ENCODE results near the gene KLF9. TPM values are rescaled to one million over a fixed set of nuclear protein-coding genes. Genes with fewer than 3 reads are reported as not detected.

Gene KLF9
- total and polyA plus RNA-seq, 4 experiments from 2014 or later: 1.3 to 20.6 (median 11.3) TPM

- H3K9me3 ChIP-seq (ENCODE audit: control insufficient read depth in 1 of 2, low read length in 2 of 2): no peaks in the 10 kb centered on the region
- peak overlapping the region in 2 of 7 donors; percentile 4 to 48 for H3K27ac Mint-ChIP-seq
- CTCF ChIA-PET (ENCODE audit: partially characterized antibody): interaction anchor here (1.4 to 3.9 kb wide), 3 partner anchors 63 to 246 kb away, joined by 3 to 21 read pairs (median 12); no protein-coding TSS in a partner anchor
- POLR2A ChIA-PET (ENCODE audit: partially characterized antibody): interaction anchor here (1.3 kb wide), 1 partner anchor 63 kb away, joined by 4 read pairs; no protein-coding TSS in a partner anchor
- peaks cover 4 to 9% of the 10 kb centered on the region in 2 donors for H3K36me3 Mint-ChIP-seq
- H3K27me3 ChIP-seq (ENCODE audit: insufficient read depth, low read length): no peaks in the 10 kb centered on the region
- H3K4me1 ChIP-seq (ENCODE audit: insufficient read depth, low read length): no peaks in the 10 kb centered on the region
- peaks cover 4% of the 10 kb centered on the region for H3K36me3 ChIP-seq (ENCODE audit: insufficient read depth, low read length)
- no peak overlapping the region for H3K4me3 ChIP-seq (ENCODE audit: low read length in 2 of 2)
- H3K4me3 Mint-ChIP-seq: no peak overlapping the region
- peaks cover 0 to 2% (median under 1%) of the 10 kb centered on the region in 4 donors for H3K4me1 Mint-ChIP-seq
- H3K9me3 Mint-ChIP-seq: no peaks in the 10 kb centered on the region
- H3K27me3 Mint-ChIP-seq: no peaks in the 10 kb centered on the region
- no peak for DNase-seq
- no peak overlapping the region for H3K27ac ChIP-seq (ENCODE audit: low read depth, low read length)
- intact Hi-C loops (cut with micrococcal nuclease): no loop called here
Measured at GRCh38 chr9:70355801-70356200, 58.7 kb downstream of the KLF9 start.

GRCh38 chr9:70352802-70353201 lies 61.7 kb downstream of the KLF9 start:
- POLR2A ChIA-PET (ENCODE audit: partially characterized antibody): interaction anchor here (1.8 kb wide), 1 partner anchor 250 kb away, joined by 5 read pairs; no protein-coding TSS in a partner anchor

GRCh38 chr9:70352356-70352755 lies 62.1 kb downstream of the KLF9 start:
- no peak overlapping the region for H3K27ac Mint-ChIP-seq
- H3K9me3 ChIP-seq (ENCODE audit: control insufficient read depth in 1 of 2, low read length in 2 of 2): no peaks in the 10 kb centered on the region
- peaks cover 12 to 28% of the 10 kb centered on the region in 2 donors for H3K36me3 Mint-ChIP-seq
- no peak for DNase-seq
- no peaks in the 10 kb centered on the region for H3K27me3 Mint-ChIP-seq
- H3K4me1 ChIP-seq (ENCODE audit: insufficient read depth, low read length): no peaks in the 10 kb centered on the region
- no peak overlapping the region for H3K4me3 Mint-ChIP-seq
- no peaks in the 10 kb centered on the region for H3K27me3 ChIP-seq (ENCODE audit: insufficient read depth, low read length)
- no peak overlapping the region for H3K27ac ChIP-seq (ENCODE audit: low read depth, low read length)
- H3K4me1 Mint-ChIP-seq: peaks cover 0 to 2% (median under 1%) of the 10 kb centered on the region in 4 donors
- CTCF ChIA-PET (ENCODE audit: partially characterized antibody): interaction anchor here (0.7 to 5.4 kb wide), 17 partner anchors 9 to 250 kb away, joined by 3 to 47 read pairs (median 3); no protein-coding TSS in a partner anchor
- no peak overlapping the region for H3K4me3 ChIP-seq (ENCODE audit: low read length in 2 of 2)
- no peaks in the 10 kb centered on the region for H3K9me3 Mint-ChIP-seq
- H3K36me3 ChIP-seq (ENCODE audit: insufficient read depth, low read length): peaks cover 12% of the 10 kb centered on the region
- intact Hi-C loops (cut with micrococcal nuclease): loop anchor here (2.0 to 5.0 kb wide), 2 partner anchors 45 to 58 kb away; no protein-coding TSS in a partner anchor
- POLR2A ChIA-PET (ENCODE audit: partially characterized antibody): interaction anchor here (1.2 to 1.8 kb wide), 2 partner anchors 58 to 250 kb away, joined by 4 to 5 read pairs; no protein-coding TSS in a partner anchor

More at GRCh38 chr9:70352802-70353201, 61.7 kb downstream of the KLF9 start:
- Histone ChIP-seq H3K9me3 (ENCODE audit: control insufficient read depth in 1 of 2, low read length in 2 of 2) (no peaks in the 10 kb centered on the region), H3K36me3 (ENCODE audit: insufficient read depth, low read length) (peaks cover 12% of the 10 kb centered on the region), H3K27ac (ENCODE audit: low read depth, low read length) (no peak overlapping the region), H3K4me1 (ENCODE audit: insufficient read depth, low read length) (no peaks in the 10 kb centered on the region), H3K27me3 (ENCODE audit: insufficient read depth, low read length) (no peaks in the 10 kb centered on the region), H3K4me3 (ENCODE audit: low read length in 2 of 2) (no peak overlapping the region)
- Mint-ChIP-seq H3K4me3 (no peak overlapping the region), H3K27me3 (no peaks in the 10 kb centered on the region), H3K36me3 (peaks cover 9 to 27% of the 10 kb centered on the region in 2 donors), H3K4me1 (peaks cover 0 to 2% (median under 1%) of the 10 kb centered on the region in 4 donors), H3K27ac (peak overlapping the region in 1 of 7 donors; percentile 11), H3K9me3 (no peaks in the 10 kb centered on the region)
- CTCF ChIA-PET (ENCODE audit: partially characterized antibody): interaction anchor here (1.1 to 5.4 kb wide), 11 partner anchors 12 to 250 kb away, joined by 3 to 47 read pairs (median 5); no protein-coding TSS in a partner anchor
- peak in 4 of 5 donors; percentile 14 to 31 (median 24) for DNase-seq
- intact Hi-C loops (cut with micrococcal nuclease): loop anchor here (1.0 to 5.0 kb wide), 4 partner anchors 44 to 249 kb away; no protein-coding TSS in a partner anchor

- Mint-ChIP-seq H3K4me3 (no peak overlapping the region), H3K9me3 (no peaks in the 10 kb centered on the region), H3K27ac (peak overlapping the region in 2 of 7 donors; percentile 9 to 88), H3K4me1 (peaks cover 0 to 1% (median 0%) of the 10 kb centered on the region in 4 donors), H3K27me3 (no peaks in the 10 kb centered on the region), H3K36me3 (peaks cover 9 to 44% of the 10 kb centered on the region in 2 donors)
- DNase-seq: no peak
- peaks cover 12% of the 10 kb centered on the region for H3K36me3 ChIP-seq (ENCODE audit: insufficient read depth, low read length)
- no peaks in the 10 kb centered on the region for H3K27me3 ChIP-seq (ENCODE audit: insufficient read depth, low read length)
- ChIA-PET POLR2A (ENCODE audit: partially characterized antibody) (no interaction called here), CTCF (ENCODE audit: partially characterized antibody) (interaction anchor here (1.6 to 1.7 kb wide), 2 partner anchors 137 to 255 kb away, joined by 6 to 8 read pairs; no protein-coding TSS in a partner anchor)
- no peak overlapping the region for H3K27ac ChIP-seq (ENCODE audit: low read depth, low read length)
- H3K4me1 ChIP-seq (ENCODE audit: insufficient read depth, low read length): no peaks in the 10 kb centered on the region
- intact Hi-C loops (cut with micrococcal nuclease): no loop called here
- no peaks in the 10 kb centered on the region for H3K9me3 ChIP-seq (ENCODE audit: control insufficient read depth in 1 of 2, low read length in 2 of 2)
- H3K4me3 ChIP-seq (ENCODE audit: low read length in 2 of 2): no peak overlapping the region
Measured at GRCh38 chr9:70347046-70347445, 67.4 kb downstream of the KLF9 start.

GRCh38 chr9:70340572-70340971 lies 73.9 kb downstream of the KLF9 start:
- H3K27ac ChIP-seq (ENCODE audit: low read depth, low read length): no peak overlapping the region
- H3K4me3 ChIP-seq (ENCODE audit: low read length in 2 of 2): no peak overlapping the region
- ChIA-PET POLR2A (ENCODE audit: partially characterized antibody) (interaction anchor here (1.1 to 1.8 kb wide), 4 partner anchors 70 to 262 kb away, joined by 3 to 8 read pairs (median 6); no protein-coding TSS in a partner anchor), CTCF (ENCODE audit: partially characterized antibody) (interaction anchor here (0.6 to 6.9 kb wide), 21 partner anchors 10 to 264 kb away, joined by 3 to 95 read pairs (median 4); partner anchors contain the start of gene KLF9)
- H3K9me3 ChIP-seq (ENCODE audit: control insufficient read depth in 1 of 2, low read length in 2 of 2): no peaks in the 10 kb centered on the region
- Mint-ChIP-seq H3K4me1 (peaks cover 0 to 4% (median 2%) of the 10 kb centered on the region in 4 donors), H3K27ac (no peak overlapping the region), H3K4me3 (no peak overlapping the region), H3K27me3 (no peaks in the 10 kb centered on the region), H3K36me3 (peaks cover 5 to 13% of the 10 kb centered on the region in 2 donors), H3K9me3 (no peaks in the 10 kb centered on the region)
- peak in 4 of 5 donors; percentile 13 to 18 (median 16) for DNase-seq
- no peaks in the 10 kb centered on the region for H3K27me3 ChIP-seq (ENCODE audit: insufficient read depth, low read length)
- no peaks in the 10 kb centered on the region for H3K36me3 ChIP-seq (ENCODE audit: insufficient read depth, low read length)
- peaks cover 3% of the 10 kb centered on the region for H3K4me1 ChIP-seq (ENCODE audit: insufficient read depth, low read length)
- intact Hi-C loops (cut with micrococcal nuclease): loop anchor here (1.0 to 2.0 kb wide), 3 partner anchors 70 to 262 kb away; no protein-coding TSS in a partner anchor

Other genes starting within 250 kb of the KLF9 start
- 10 to 100 TPM; 43.7 to 48.3 TPM for gene SMC5, start 155.7 kb downstream of the KLF9 start, total RNA-seq
- 10 to 100 TPM; 11.8 to 24.9 TPM for gene SMC5, start 155.7 kb downstream of the KLF9 start, polyA plus RNA-seq

Measured in CD4-positive, alpha-beta memory T cell (primary cell).